HG02798 (cell line): ENCODE measurements around the gene PCDHGA3.
"Not testable (repeated sequence)": the region's sequence is repeated elsewhere in the genome, so short reads cannot be mapped to it uniquely, and the experiment has no call there.

Experiments used
- ATAC-seq: cut with Tn5 transposase; IDR thresholded peaks from one replicate; pipeline ENCODE4 v1.9.1; 2021; ENCODE audit warnings: mild to moderate bottlenecking; ENCODE audit not compliant: unreplicated experiment, poor library complexity

PCDHGA3 gene

GRCh38 chr5:141345327-141345726 is 1.7 kb downstream of the PCDHGA3 start:
- ATAC-seq: no peak

GRCh38 chr5:141346017-141346416 is 2.4 kb downstream of the PCDHGA3 start:
- not testable (repeated sequence) for ATAC-seq

GRCh38 chr5:141349917-141350619 is 6.4 kb downstream of the PCDHGA3 start, which contains the start of gene PCDHGB1:
Gene PCDHGB1, plus strand, starts transcription at chr5:141350099. Its CDS starts 162 bp downstream, at chr5:141350261.
- ATAC-seq: no peak

GRCh38 chr5:141351591-141351990 is 8.0 kb downstream of the PCDHGA3 start:
- ATAC-seq: no peak

GRCh38 chr5:141354900-141355469 is 11.4 kb downstream of the PCDHGA3 start, which contains the start of gene PCDHGA4:
Gene PCDHGA4, plus strand, starts transcription at chr5:141355021. Its CDS starts 87 bp downstream, at chr5:141355108.
- ATAC-seq: no peak

GRCh38 chr5:141355641-141356040 is 12.0 kb downstream of the PCDHGA3 start:
- ATAC-seq: no peak

GRCh38 chr5:141356133-141356532 is 12.5 kb downstream of the PCDHGA3 start:
- no peak for ATAC-seq

GRCh38 chr5:141356950-141357349 is 13.3 kb downstream of the PCDHGA3 start:
- no peak for ATAC-seq

GRCh38 chr5:141359790-141360426 is 16.3 kb downstream of the PCDHGA3 start, which contains the start of gene PCDHGB2:
Gene PCDHGB2, plus strand, starts transcription at chr5:141359994. Its CDS starts 142 bp downstream, at chr5:141360136.
- no peak for ATAC-seq

- ATAC-seq: no peak
Measured at GRCh38 chr5:141360685-141361084, 17.1 kb downstream of the PCDHGA3 start.

- no peak for ATAC-seq
Measured at GRCh38 chr5:141362719-141363118, 19.1 kb downstream of the PCDHGA3 start.

- no peak for ATAC-seq
Measured at GRCh38 chr5:141363952-141364660, 20.5 kb downstream of the PCDHGA3 start, which contains the start of gene PCDHGA5. Gene PCDHGA5, plus strand, starts transcription at chr5:141364162. Its CDS starts 169 bp downstream, at chr5:141364331.

GRCh38 chr5:141366016-141366896 is 22.6 kb downstream of the PCDHGA3 start:
- ATAC-seq: no peak

- ATAC-seq: peak; percentile 91
Measured at GRCh38 chr5:141369994-141370848, 26.6 kb downstream of the PCDHGA3 start, which contains the start of gene PCDHGB3. Gene PCDHGB3, plus strand, starts transcription at chr5:141370242. Its CDS starts 153 bp downstream, at chr5:141370395.

- ATAC-seq: no peak
Measured at GRCh38 chr5:141371572-141372475, 28.2 kb downstream of the PCDHGA3 start.

GRCh38 chr5:141373673-141374317 is 30.2 kb downstream of the PCDHGA3 start, which contains the start of gene PCDHGA6:
Gene PCDHGA6, plus strand, starts transcription at chr5:141373891. Its CDS starts 193 bp downstream, at chr5:141374084.
- ATAC-seq: no peak

- no peak for ATAC-seq
Measured at GRCh38 chr5:141374627-141375026, 31.0 kb downstream of the PCDHGA3 start.
